ENCODE results near the gene RAB11FIP3.

DNA sequence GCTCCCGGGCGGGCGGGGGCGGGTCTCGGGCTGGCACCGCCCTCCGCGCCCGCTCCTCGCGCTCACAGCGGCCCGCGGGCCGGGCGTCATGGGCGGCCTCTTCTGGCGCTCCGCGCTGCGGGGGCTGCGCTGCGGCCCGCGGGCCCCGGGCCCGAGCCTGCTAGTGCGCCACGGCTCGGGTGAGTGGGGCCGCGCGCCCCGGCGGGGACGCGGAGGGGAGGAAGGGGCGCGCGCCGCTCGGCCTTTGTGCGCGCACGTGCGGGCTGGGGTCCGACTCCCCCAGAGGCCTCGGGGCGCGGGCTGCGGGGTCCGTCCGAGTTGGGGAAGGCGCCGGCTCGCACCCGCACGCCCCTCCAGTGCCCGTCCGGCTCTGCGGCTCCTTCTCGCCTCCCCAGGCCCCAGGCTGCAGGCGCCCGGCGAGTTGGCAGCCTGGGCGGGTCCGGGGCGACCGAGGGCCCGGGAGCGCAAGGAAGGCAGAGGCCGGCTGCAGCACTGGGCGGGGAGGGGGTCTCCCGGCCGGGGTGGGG, 28.3 kb upstream of the RAB11FIP3 start, which contains the start of gene NME4:
- TF ChIP-seq, protein P1, sequence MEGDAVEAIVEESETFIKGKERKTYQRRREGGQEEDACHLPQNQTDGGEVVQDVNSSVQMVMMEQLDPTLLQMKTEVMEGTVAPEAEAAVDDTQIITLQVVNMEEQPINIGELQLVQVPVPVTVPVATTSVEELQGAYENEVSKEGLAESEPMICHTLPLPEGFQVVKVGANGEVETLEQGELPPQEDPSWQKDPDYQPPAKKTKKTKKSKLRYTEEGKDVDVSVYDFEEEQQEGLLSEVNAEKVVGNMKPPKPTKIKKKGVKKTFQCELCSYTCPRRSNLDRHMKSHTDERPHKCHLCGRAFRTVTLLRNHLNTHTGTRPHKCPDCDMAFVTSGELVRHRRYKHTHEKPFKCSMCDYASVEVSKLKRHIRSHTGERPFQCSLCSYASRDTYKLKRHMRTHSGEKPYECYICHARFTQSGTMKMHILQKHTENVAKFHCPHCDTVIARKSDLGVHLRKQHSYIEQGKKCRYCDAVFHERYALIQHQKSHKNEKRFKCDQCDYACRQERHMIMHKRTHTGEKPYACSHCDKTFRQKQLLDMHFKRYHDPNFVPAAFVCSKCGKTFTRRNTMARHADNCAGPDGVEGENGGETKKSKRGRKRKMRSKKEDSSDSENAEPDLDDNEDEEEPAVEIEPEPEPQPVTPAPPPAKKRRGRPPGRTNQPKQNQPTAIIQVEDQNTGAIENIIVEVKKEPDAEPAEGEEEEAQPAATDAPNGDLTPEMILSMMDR (IDR thresholded peaks at IDR 0.05) = no peak
- no peak for TF ChIP-seq EP300 (IDR thresholded peaks at IDR 0.05)

Measured in stomach (tissue), 4 donors.